ENCODE data around the gene FAM13A. TPM values are rescaled to one million over a fixed set of nuclear protein-coding genes. Genes with fewer than 3 reads are reported as not detected.

The FAM13A gene
- total and polyA plus RNA-seq, 10 of the 15 experiments (the other 5 are each of a cell fraction or from before 2014, with no cell fraction given) = 0.05 to 1.8 (median 0.27) TPM; not detected in 1

DNA sequence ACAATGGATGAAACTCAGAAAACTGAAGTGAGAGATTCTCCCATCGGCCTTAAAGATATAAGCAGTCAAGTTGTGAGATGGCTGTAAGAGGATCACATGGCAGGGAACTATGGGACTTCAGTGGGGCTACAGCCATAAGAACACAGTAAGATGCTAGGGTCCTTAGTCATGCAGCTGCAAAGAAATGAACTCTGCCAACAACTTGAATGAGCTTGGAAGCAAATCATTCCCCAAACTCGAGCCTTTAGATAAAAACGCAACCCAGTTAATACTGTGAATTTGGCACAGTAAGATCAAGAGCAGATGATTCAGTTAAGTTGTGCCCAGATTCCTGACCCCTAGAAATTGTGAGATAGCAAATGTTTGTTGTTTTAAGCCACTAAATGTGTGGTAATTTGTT lies 117.3 kb downstream of the FAM13A start:
- no peak for DNase-seq (ENCODE audit: low read depth, low spot score)
- ChIA-PET SMC1A (ENCODE audit: uncharacterized antibody, unreplicated experiment) (interaction anchor here (1.4 kb wide), 1 partner anchor 10 kb away, joined by 4 read pairs; no protein-coding TSS in a partner anchor), POLR2A (no interaction called here), RAD21 (ENCODE audit: unreplicated experiment) (no interaction called here), CTCF (no interaction called here)
- no TSS peak for BruUV-seq (replicated peaks)
- TF ChIP-seq HCFC1 (IDR thresholded peaks at IDR 0.05; ENCODE audit: low read length) (no peak), YBX1 (IDR thresholded peaks at IDR 0.05) (no peak), RAD51 (IDR thresholded peaks at IDR 0.05) (no peak), ATF3 (IDR thresholded peaks at IDR 0.05; ENCODE audit: borderline replicate concordance, extremely low read depth, low read depth, low read length) (no peak)
- in situ Hi-C loops (cut with MboI) (no loop called here), intact Hi-C loops (cut with micrococcal nuclease; ENCODE audit: unreplicated experiment) (no loop called here)
- Histone ChIP-seq H3K27ac (ENCODE audit: control insufficient read depth, insufficient read depth) (no peak overlapping the region), H3K4me3 (no peak overlapping the region), H3K79me2 (ENCODE audit: control insufficient read depth, insufficient read depth, low read length) (no peaks in the 10 kb centered on the region), H2AFZ (ENCODE audit: control insufficient read depth, low read depth, low read length) (no peak overlapping the region), H3K9ac (ENCODE audit: control insufficient read depth, insufficient read depth, low read length) (no peak overlapping the region), H3K9me3 (replicated peaks; ENCODE audit: control insufficient read depth, insufficient read depth, low read length) (no peaks in the 10 kb centered on the region), H3K4me1 (ENCODE audit: control insufficient read depth, insufficient read depth, low read length) (no peaks in the 10 kb centered on the region), H4K20me1 (ENCODE audit: control insufficient read depth, insufficient read depth) (no peaks in the 10 kb centered on the region), H3K4me2 (ENCODE audit: control insufficient read depth, insufficient read depth) (no peak overlapping the region), H3K27me3 (replicated peaks in 1 of 2; ENCODE audit: control insufficient read depth in 2 of 2, insufficient read depth in 2 of 2, low read length in 1 of 2) (no peaks in the 10 kb centered on the region), H3K36me3 (ENCODE audit: control insufficient read depth in 2 of 2, insufficient read depth in 2 of 2, low read length in 1 of 2) (no peaks in the 10 kb centered on the region)
- 12% methylated on average over 3 of the region's 3 CpGs for WGBS (ENCODE audit: insufficient coverage, insufficient replicate concordance, low lambda C conversion rate, missing lambda C conversion rate)
- no peak for FAIRE-seq
- no peak for ATAC-seq

DNA sequence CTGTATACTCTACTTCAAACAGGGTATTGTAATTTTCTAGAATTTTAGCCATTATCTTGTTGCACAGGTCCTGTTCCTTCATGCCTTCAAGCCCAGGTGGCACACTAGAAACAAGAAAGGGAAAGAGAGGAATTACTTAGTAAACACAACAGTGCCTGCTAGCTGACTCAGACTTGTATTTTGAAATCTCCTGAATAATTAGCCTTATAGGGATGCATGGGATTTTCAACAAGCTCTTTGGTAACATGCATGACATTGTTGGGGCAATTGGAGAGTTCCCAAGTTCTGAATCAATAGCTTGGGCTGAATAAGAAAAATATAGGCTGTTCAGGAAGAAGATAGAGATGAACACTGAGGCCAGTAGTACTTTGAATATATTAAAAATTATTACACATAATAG lies 118.8 kb downstream of the FAM13A start:
- BruUV-seq (replicated peaks) = no TSS peak
- no peaks in the 10 kb centered on the region for H4K20me1 ChIP-seq (ENCODE audit: control insufficient read depth, insufficient read depth)
- SMC1A ChIA-PET (ENCODE audit: uncharacterized antibody, unreplicated experiment) = interaction anchor here (0.9 kb wide), 1 partner anchor 10 kb away, joined by 3 read pairs; no protein-coding TSS in a partner anchor
- H3K4me2 ChIP-seq (ENCODE audit: control insufficient read depth, insufficient read depth) = no peak overlapping the region
- ATAC-seq (no peak), DNase-seq (ENCODE audit: low read depth, low spot score) (no peak), FAIRE-seq (peak; percentile 23)
- CTCF ChIA-PET = no interaction called here
- in situ Hi-C loops (cut with MboI) = no loop called here
- RAD21 ChIA-PET (ENCODE audit: unreplicated experiment) = no interaction called here
- no peaks in the 10 kb centered on the region for H3K9me3 ChIP-seq (replicated peaks; ENCODE audit: control insufficient read depth, insufficient read depth, low read length)
- no peaks in the 10 kb centered on the region for H3K27me3 ChIP-seq (replicated peaks in 1 of 2; ENCODE audit: control insufficient read depth in 2 of 2, insufficient read depth in 2 of 2, low read length in 1 of 2)
- POLR2A ChIA-PET = no interaction called here
- H2AFZ ChIP-seq (ENCODE audit: control insufficient read depth, low read depth, low read length) = no peak overlapping the region
- H3K4me3 ChIP-seq = no peak overlapping the region
- intact Hi-C loops (cut with micrococcal nuclease; ENCODE audit: unreplicated experiment) = no loop called here
- no peak overlapping the region for H3K27ac ChIP-seq (ENCODE audit: control insufficient read depth, insufficient read depth)
- H3K4me1 ChIP-seq (ENCODE audit: control insufficient read depth, insufficient read depth, low read length) = no peaks in the 10 kb centered on the region
- no peaks in the 10 kb centered on the region for H3K36me3 ChIP-seq (ENCODE audit: control insufficient read depth in 2 of 2, insufficient read depth in 2 of 2, low read length in 1 of 2)
- H3K9ac ChIP-seq (ENCODE audit: control insufficient read depth, insufficient read depth, low read length) = no peak overlapping the region
- no peaks in the 10 kb centered on the region for H3K79me2 ChIP-seq (ENCODE audit: control insufficient read depth, insufficient read depth, low read length)
- TF ChIP-seq BCL11A (IDR thresholded peaks at IDR 0.05; ENCODE audit: low read depth, low read length) (no peak), NFYB (IDR thresholded peaks at IDR 0.05; ENCODE audit: insufficient read depth, low read depth, low read length) (no peak), PRDM15 (CRISPR knock-in tag; IDR thresholded peaks at IDR 0.05) (no peak), SIN3A (IDR thresholded peaks at IDR 0.05; ENCODE audit: low read depth, low read length) (no peak), ASH2L (IDR thresholded peaks at IDR 0.05; ENCODE audit: borderline replicate concordance, low read depth) (no peak), MEF2A (IDR thresholded peaks at IDR 0.05; ENCODE audit: insufficient read depth, low read depth, low read length) (no peak), JUNB (IDR thresholded peaks at IDR 0.05) (no peak), POLR2A (IDR thresholded peaks at IDR 0.05; ENCODE audit: low read depth, low read length) (no peak), TCF12 (IDR thresholded peaks at IDR 0.05; ENCODE audit: low read depth, low read length) (no peak)
- TF ChIP-seq, protein P1, sequence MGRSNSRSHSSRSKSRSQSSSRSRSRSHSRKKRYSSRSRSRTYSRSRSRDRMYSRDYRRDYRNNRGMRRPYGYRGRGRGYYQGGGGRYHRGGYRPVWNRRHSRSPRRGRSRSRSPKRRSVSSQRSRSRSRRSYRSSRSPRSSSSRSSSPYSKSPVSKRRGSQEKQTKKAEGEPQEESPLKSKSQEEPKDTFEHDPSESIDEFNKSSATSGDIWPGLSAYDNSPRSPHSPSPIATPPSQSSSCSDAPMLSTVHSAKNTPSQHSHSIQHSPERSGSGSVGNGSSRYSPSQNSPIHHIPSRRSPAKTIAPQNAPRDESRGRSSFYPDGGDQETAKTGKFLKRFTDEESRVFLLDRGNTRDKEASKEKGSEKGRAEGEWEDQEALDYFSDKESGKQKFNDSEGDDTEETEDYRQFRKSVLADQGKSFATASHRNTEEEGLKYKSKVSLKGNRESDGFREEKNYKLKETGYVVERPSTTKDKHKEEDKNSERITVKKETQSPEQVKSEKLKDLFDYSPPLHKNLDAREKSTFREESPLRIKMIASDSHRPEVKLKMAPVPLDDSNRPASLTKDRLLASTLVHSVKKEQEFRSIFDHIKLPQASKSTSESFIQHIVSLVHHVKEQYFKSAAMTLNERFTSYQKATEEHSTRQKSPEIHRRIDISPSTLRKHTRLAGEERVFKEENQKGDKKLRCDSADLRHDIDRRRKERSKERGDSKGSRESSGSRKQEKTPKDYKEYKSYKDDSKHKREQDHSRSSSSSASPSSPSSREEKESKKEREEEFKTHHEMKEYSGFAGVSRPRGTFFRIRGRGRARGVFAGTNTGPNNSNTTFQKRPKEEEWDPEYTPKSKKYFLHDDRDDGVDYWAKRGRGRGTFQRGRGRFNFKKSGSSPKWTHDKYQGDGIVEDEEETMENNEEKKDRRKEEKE (IDR thresholded peaks at IDR 0.05) = no peak

Data from GM12878 (cell line).